GM21529 (cell line): Measurements from ENCODE around the gene GET3.
A peak's percentile ranks its signal among the peaks of the same experiment; 100 is the strongest.
"Not testable (repeated sequence)": the region's sequence is repeated elsewhere in the genome, so short reads cannot be mapped to it uniquely, and the experiment has no call there.

ENCODE experiments used
- ATAC-seq: cut with Tn5 transposase; IDR thresholded peaks from one replicate; pipeline ENCODE4 v1.9.1; 2021; ENCODE audit not compliant: unreplicated experiment

GET3 gene

GRCh38 chr19:12790628-12791344 is 53.5 kb downstream of the GET3 start:
- no peak for ATAC-seq

GRCh38 chr19:12791345-12792050 is 54.2 kb downstream of the GET3 start, which contains the start of gene JUNB:
JUNB (plus strand) TSS chr19:12791486; CDS start chr19:12791772, 286 bp downstream.
- ATAC-seq = peak; percentile 30

GRCh38 chr19:12792051-12792852 is 55.0 kb downstream of the GET3 start:
- ATAC-seq = no peak

GRCh38 chr19:12792853-12793289 is 55.6 kb downstream of the GET3 start:
- no peak for ATAC-seq

- peak; percentile 21 for ATAC-seq
Observed at GRCh38 chr19:12793290-12794195, 56.2 kb downstream of the GET3 start.

GRCh38 chr19:12794196-12794941 is 57.1 kb downstream of the GET3 start:
- no peak for ATAC-seq

- ATAC-seq = no peak
Observed at GRCh38 chr19:12794971-12795381, 57.7 kb downstream of the GET3 start.

- no peak for ATAC-seq
Observed at GRCh38 chr19:12796146-12797071, 59.1 kb downstream of the GET3 start.

- ATAC-seq = no peak
Observed at GRCh38 chr19:12797141-12797587, 59.9 kb downstream of the GET3 start.

GRCh38 chr19:12797607-12798006 is 60.3 kb downstream of the GET3 start:
- ATAC-seq = not testable (repeated sequence)
